ENCODE data around the gene LRRC56. TPM values are rescaled to one million over a fixed set of nuclear protein-coding genes. Genes with fewer than 3 reads are reported as not detected.

Gene LRRC56
- total and polyA plus RNA-seq, 2 of the 13 experiments (the other 11 are each of a cell fraction or from before 2014, with no cell fraction given), result 0.11 to 0.29 TPM

DNA sequence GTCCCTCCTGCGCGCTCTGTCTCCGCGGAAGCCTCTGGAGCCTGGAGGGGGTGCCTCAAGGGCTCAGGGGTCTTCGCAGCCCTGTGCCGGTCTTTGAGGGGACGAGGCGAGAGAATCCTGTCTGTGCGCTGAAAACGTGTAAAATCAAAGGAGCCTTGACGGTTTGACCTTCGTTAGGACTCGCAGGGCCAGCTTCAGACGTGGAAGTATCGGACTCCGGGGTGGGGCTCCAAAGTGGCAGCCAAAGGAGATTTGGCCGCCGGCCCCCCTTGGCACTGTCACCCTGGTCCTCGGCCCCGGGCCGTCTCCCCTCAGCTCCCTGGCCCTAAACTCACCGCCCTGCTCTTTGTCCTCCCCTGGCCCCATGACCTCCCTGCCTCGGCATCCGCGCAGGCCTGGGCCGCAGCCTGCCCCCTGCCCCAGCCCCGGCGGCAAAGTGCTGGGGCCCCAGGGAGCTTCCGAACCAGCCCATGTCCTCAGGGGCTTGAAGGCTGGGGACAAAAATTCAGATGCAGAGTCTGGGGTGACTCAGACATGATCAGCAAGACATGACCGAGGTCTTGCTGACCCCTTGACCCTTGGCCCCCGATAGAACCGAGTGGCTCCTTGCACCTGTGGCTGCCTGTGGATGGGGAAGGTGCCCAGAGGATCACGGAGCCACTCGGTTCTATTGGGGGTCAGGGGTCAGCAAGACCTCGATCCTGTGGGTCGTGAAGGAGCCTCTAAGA, 32.0 kb downstream of the LRRC56 start (continued):
- no peak for TF ChIP-seq ZFP90 (CRISPR knock-in tag; IDR thresholded peaks at IDR 0.05; ENCODE audit: borderline replicate concordance)
- TF ChIP-seq, protein P1, sequence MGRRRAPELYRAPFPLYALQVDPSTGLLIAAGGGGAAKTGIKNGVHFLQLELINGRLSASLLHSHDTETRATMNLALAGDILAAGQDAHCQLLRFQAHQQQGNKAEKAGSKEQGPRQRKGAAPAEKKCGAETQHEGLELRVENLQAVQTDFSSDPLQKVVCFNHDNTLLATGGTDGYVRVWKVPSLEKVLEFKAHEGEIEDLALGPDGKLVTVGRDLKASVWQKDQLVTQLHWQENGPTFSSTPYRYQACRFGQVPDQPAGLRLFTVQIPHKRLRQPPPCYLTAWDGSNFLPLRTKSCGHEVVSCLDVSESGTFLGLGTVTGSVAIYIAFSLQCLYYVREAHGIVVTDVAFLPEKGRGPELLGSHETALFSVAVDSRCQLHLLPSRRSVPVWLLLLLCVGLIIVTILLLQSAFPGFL (CRISPR knock-in tag; IDR thresholded peaks at IDR 0.05), result no peak
- no peak for TF ChIP-seq ZNF749 (CRISPR knock-in tag; IDR thresholded peaks at IDR 0.05; ENCODE audit: borderline replicate concordance)
- no peak for TF ChIP-seq RAD51 (IDR thresholded peaks at IDR 0.05; ENCODE audit: borderline replicate concordance)
- peak; percentile 53; the same call in 1 of the 2 replicates for TF ChIP-seq ZBTB20 (CRISPR knock-in tag; IDR thresholded peaks at IDR 0.05; ENCODE audit: borderline replicate concordance, low read depth)
- no peak for TF ChIP-seq TCF12 (IDR thresholded peaks at IDR 0.05)
- no peak for TF ChIP-seq TCF12 (CRISPR knock-in tag; IDR thresholded peaks at IDR 0.05)
- TF ChIP-seq, protein P2, sequence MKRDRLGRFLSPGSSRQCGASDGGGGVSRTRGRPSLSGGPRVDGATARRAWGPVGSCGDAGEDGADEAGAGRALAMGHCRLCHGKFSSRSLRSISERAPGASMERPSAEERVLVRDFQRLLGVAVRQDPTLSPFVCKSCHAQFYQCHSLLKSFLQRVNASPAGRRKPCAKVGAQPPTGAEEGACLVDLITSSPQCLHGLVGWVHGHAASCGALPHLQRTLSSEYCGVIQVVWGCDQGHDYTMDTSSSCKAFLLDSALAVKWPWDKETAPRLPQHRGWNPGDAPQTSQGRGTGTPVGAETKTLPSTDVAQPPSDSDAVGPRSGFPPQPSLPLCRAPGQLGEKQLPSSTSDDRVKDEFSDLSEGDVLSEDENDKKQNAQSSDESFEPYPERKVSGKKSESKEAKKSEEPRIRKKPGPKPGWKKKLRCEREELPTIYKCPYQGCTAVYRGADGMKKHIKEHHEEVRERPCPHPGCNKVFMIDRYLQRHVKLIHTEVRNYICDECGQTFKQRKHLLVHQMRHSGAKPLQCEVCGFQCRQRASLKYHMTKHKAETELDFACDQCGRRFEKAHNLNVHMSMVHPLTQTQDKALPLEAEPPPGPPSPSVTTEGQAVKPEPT (CRISPR knock-in tag; IDR thresholded peaks at IDR 0.05; ENCODE audit: low read depth), result no peak
- TF ChIP-seq, protein P3, sequence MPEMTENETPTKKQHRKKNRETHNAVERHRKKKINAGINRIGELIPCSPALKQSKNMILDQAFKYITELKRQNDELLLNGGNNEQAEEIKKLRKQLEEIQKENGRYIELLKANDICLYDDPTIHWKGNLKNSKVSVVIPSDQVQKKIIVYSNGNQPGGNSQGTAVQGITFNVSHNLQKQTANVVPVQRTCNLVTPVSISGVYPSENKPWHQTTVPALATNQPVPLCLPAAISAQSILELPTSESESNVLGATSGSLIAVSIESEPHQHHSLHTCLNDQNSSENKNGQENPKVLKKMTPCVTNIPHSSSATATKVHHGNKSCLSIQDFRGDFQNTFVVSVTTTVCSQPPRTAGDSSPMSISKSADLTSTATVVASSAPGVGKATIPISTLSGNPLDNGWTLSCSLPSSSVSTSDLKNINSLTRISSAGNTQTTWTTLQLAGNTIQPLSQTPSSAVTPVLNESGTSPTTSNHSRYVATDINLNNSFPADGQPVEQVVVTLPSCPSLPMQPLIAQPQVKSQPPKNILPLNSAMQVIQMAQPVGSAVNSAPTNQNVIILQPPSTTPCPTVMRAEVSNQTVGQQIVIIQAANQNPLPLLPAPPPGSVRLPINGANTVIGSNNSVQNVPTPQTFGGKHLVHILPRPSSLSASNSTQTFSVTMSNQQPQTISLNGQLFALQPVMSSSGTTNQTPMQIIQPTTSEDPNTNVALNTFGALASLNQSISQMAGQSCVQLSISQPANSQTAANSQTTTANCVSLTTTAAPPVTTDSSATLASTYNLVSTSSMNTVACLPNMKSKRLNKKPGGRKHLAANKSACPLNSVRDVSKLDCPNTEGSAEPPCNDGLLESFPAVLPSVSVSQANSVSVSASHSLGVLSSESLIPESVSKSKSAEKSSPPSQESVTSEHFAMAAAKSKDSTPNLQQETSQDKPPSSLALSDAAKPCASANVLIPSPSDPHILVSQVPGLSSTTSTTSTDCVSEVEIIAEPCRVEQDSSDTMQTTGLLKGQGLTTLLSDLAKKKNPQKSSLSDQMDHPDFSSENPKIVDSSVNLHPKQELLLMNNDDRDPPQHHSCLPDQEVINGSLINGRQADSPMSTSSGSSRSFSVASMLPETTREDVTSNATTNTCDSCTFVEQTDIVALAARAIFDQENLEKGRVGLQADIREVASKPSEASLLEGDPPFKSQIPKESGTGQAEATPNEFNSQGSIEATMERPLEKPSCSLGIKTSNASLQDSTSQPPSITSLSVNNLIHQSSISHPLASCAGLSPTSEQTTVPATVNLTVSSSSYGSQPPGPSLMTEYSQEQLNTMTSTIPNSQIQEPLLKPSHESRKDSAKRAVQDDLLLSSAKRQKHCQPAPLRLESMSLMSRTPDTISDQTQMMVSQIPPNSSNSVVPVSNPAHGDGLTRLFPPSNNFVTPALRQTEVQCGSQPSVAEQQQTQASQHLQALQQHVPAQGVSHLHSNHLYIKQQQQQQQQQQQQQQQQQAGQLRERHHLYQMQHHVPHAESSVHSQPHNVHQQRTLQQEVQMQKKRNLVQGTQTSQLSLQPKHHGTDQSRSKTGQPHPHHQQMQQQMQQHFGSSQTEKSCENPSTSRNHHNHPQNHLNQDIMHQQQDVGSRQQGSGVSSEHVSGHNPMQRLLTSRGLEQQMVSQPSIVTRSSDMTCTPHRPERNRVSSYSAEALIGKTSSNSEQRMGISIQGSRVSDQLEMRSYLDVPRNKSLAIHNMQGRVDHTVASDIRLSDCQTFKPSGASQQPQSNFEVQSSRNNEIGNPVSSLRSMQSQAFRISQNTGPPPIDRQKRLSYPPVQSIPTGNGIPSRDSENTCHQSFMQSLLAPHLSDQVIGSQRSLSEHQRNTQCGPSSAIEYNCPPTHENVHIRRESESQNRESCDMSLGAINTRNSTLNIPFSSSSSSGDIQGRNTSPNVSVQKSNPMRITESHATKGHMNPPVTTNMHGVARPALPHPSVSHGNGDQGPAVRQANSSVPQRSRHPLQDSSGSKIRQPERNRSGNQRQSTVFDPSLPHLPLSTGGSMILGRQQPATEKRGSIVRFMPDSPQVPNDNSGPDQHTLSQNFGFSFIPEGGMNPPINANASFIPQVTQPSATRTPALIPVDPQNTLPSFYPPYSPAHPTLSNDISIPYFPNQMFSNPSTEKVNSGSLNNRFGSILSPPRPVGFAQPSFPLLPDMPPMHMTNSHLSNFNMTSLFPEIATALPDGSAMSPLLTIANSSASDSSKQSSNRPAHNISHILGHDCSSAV (CRISPR knock-in tag; IDR thresholded peaks at IDR 0.05; ENCODE audit: borderline replicate concordance), result no peak
- no peak for TF ChIP-seq ZNF460 (CRISPR knock-in tag; IDR thresholded peaks at IDR 0.05; ENCODE audit: borderline replicate concordance)
- TF ChIP-seq, protein P4, sequence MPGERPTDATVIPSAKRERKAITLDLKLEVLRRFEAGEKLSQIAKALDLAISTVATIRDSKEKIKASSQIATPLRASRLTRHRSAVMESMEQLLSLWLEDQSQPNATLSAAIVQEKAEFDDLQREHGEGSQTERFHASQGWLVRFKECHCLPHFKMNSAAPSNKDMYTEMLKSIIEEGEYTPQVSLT (CRISPR knock-in tag; IDR thresholded peaks at IDR 0.05; ENCODE audit: borderline replicate concordance, low read depth), result no peak
- TF ChIP-seq, protein P5, sequence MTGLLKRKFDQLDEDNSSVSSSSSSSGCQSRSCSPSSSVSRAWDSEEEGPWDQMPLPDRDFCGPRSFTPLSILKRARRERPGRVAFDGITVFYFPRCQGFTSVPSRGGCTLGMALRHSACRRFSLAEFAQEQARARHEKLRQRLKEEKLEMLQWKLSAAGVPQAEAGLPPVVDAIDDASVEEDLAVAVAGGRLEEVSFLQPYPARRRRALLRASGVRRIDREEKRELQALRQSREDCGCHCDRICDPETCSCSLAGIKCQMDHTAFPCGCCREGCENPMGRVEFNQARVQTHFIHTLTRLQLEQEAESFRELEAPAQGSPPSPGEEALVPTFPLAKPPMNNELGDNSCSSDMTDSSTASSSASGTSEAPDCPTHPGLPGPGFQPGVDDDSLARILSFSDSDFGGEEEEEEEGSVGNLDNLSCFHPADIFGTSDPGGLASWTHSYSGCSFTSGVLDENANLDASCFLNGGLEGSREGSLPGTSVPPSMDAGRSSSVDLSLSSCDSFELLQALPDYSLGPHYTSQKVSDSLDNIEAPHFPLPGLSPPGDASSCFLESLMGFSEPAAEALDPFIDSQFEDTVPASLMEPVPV (CRISPR knock-in tag; IDR thresholded peaks at IDR 0.05), result no peak; the same call in 1 of the 2 replicates
- TF ChIP-seq ARNT (IDR thresholded peaks at IDR 0.05), result no peak
- TF ChIP-seq CREM (IDR thresholded peaks at IDR 0.05), result no peak
- no peak for TF ChIP-seq CREM (CRISPR knock-in tag; IDR thresholded peaks at IDR 0.05)
- TF ChIP-seq THYN1 (CRISPR knock-in tag; IDR thresholded peaks at IDR 0.05; ENCODE audit: borderline replicate concordance, low read depth), result no peak
